Adrenal gland (tissue), 5 donors: ENCODE data around the gene KIF2A.

ENCODE experiments used
- POLR2A ChIP-seq, 2 donors: fragments of 450-650 bp; IDR thresholded peaks; one replicate each; pipeline ENCODE4 v1.6.1; 2017; ENCODE audit warnings: antibody characterized with exemption in 2 of 2, mild to moderate bottlenecking in 2 of 2, moderate library complexity in 1 of 2
- TF ChIP-seq, protein P1 (sequence below), 6 experiments: fragments of 450-650 bp in 4 of 6; fragments of 200-600 bp in 2 of 6; sonication (generic) in 1 of 6; IDR thresholded peaks; 1 replicate in 5 of 6; 2 replicates in 1 of 6; pipeline versions ENCODE4 v1.5.1 to v1.8.0; 2016 to 2021; ENCODE audit warnings: antibody characterized with exemption in 6 of 6, mild to moderate bottlenecking in 2 of 6, moderate library complexity in 1 of 6
- donor health status: DM: no; HTN: no; CAD: no.

DNA sequence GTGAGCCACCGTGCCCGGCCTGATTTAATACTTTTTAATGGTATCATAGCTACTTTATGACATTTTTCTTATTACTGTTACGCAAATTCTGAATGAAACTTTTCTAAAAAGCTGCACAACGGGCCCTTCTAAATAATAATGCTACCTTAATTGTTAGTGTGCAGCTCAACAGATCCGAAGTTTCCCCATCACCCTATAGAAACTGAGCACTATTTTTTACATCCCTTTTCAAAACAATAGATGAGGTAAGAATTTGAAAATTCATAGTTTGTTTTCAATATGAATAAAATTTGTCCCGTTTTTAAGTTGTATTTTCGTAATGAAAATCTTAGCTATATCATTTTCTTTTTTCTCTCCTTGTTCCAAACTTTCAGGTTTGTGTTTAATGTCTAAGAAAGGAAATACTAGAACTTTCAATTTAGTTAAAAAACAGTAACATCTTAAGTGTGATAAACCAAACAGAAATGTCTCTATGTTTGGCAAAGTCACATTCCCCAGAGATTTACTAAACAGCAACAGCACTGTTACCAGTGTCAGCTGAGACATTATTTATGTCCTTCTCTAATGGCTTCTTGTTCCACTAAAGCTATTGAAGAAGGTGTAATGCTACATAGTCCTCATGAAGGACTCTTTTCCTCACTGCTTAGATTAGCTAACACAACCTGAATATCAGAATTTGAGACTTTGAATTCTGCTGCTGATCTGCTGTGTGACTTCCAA, 22.9 kb downstream of the KIF2A start:
- TF ChIP-seq, protein P1, sequence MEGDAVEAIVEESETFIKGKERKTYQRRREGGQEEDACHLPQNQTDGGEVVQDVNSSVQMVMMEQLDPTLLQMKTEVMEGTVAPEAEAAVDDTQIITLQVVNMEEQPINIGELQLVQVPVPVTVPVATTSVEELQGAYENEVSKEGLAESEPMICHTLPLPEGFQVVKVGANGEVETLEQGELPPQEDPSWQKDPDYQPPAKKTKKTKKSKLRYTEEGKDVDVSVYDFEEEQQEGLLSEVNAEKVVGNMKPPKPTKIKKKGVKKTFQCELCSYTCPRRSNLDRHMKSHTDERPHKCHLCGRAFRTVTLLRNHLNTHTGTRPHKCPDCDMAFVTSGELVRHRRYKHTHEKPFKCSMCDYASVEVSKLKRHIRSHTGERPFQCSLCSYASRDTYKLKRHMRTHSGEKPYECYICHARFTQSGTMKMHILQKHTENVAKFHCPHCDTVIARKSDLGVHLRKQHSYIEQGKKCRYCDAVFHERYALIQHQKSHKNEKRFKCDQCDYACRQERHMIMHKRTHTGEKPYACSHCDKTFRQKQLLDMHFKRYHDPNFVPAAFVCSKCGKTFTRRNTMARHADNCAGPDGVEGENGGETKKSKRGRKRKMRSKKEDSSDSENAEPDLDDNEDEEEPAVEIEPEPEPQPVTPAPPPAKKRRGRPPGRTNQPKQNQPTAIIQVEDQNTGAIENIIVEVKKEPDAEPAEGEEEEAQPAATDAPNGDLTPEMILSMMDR (IDR thresholded peaks at IDR 0.05), result no peak
- TF ChIP-seq POLR2A (IDR thresholded peaks at IDR 0.05), result no peak
